Psoas muscle (tissue), 8 donors: ENCODE results near the gene TOPBP1. TPM values are rescaled to one million over a fixed set of nuclear protein-coding genes. Genes with fewer than 3 reads are reported as not detected.

ENCODE experiments used
- ATAC-seq, 4 donors: fragments of 200-7000 bp; cut with Tn5 transposase; one replicate each; pipeline ENCODE4 v1.9.1; 2020; ENCODE audit warnings: moderate library complexity in 3 of 4, mild to moderate bottlenecking in 2 of 4
- DNase-seq, 2 donors: peaks; one replicate each; pipeline ENCODE4 v3.0.0-alpha.2; 2020
- H3K27ac ChIP-seq: fragments of 200-600 bp; one replicate; pipeline ENCODE4 v1.8.0; 2022
- H3K27me3 ChIP-seq, 3 donors: fragments of 200-600 bp in 1 of 3; one replicate each; pipeline versions ENCODE4 v1.6.1 to v1.8.0; 2013 to 2022; ENCODE audit warnings: low read length in 2 of 3, mild to moderate bottlenecking in 2 of 3, moderate library complexity in 1 of 3; ENCODE audit not compliant: insufficient read depth in 3 of 3
- H3K36me3 ChIP-seq, 2 donors: fragments of 200-600 bp in 1 of 2; one replicate each; pipeline versions ENCODE4 v1.6.1 to v1.8.0; 2013 to 2022; ENCODE audit warnings: low read depth in 1 of 2, mild to moderate bottlenecking in 1 of 2, moderate library complexity in 1 of 2; ENCODE audit not compliant: insufficient read depth in 1 of 2
- H3K4me1 ChIP-seq: fragments of 200-600 bp; one replicate; pipeline ENCODE4 v1.8.0; 2022
- H3K4me3 ChIP-seq: fragments of 200-600 bp; one replicate; pipeline ENCODE4 v1.8.0; 2022; ENCODE audit warnings: mild to moderate bottlenecking
- H3K9me3 ChIP-seq: fragments of 200-600 bp; one replicate; pipeline ENCODE4 v1.8.0; 2022
- WGBS, 3 donors: extraction: QIAGEN DNeasy Blood & Tissue Kit; methylation state at CpG; one replicate each; pipeline versions ENCODE4 v1.1.6 to v1.1.7; 2013; 5-methylcytosine and 5-hydroxymethylcytosine counted together
- intact Hi-C, 2 donors: fragments of 100-400 bp; cut with DNase I; formaldehyde crosslinking; loops; one replicate each; pipeline versions ENCODE4 v1.11.0 to v1.14.2; 2022
- polyA plus RNA-seq, 3 donors: library from polyadenylated mRNA; stranded (reverse); fragments of 200-250 nt; gene quantifications; one replicate each; pipeline ENCODE4 v1.2.3, GENCODE V29; 2013
- total RNA-seq, 4 donors: library from RNA; stranded (reverse); fragmentation: NEBNext Ultra II Directional in 2 of 4; extraction: Animal tissue kit (Norgen Biotek cat#: 25700) in 2 of 4; gene quantifications; one replicate each; pipeline versions ENCODE4 v1.2.1 to v1.2.4, GENCODE V29; 2021 to 2023
- TF ChIP-seq, protein P1 (sequence below): fragments of 200-600 bp; IDR thresholded peaks from one replicate; pipeline ENCODE4 v1.8.0; 2022; ENCODE audit warnings: antibody characterized with exemption
- donor health status: healthy with polysubstance abuse.
- donor health status: DM: no; HTN: no; CAD: no; lungs with moderate emphysema.
- donor health status: Bipolar disorder and iron deficiency.
- donor health status: healthy.
- donor health status: DM: yes; HTN: yes; CAD: no.
- donor health status: DM: no; HTN: no; CAD: no.
- donor health status: DM: no; HTN: no; CAD: no.
- donor health status: DM: yes; HTN: yes; CAD: no.

TOPBP1 gene
- total and polyA plus RNA-seq, 7 donors: 5.7 to 10.5 (median 7.4) TPM

DNA sequence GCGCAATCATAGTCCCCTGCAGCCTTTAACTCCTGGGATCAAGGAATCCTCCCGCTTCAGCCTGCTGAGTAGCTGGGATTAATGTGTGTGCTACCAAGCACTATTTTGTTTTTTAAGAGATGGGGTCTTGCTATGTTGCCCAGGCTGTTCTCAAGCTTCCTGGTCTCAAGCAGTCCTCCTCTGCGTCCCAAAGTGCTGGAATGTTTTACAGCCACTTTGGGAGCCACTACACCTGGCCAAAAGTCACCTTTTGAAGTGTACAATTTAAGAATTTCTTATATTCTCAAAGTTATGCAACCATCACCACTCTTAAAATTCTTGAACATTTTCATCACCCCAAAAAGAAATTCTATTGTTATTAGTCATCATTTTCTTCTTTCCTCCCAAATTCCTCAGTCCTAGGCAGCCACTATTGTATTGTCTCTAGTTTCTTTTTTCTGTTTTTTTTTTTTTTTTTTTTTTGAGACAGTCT is 70.4 kb downstream of the TOPBP1 start:
- intact Hi-C loops: no loop called here
- Histone ChIP-seq H3K9me3 (no peaks in the 10 kb centered on the region), H3K4me3 (no peak overlapping the region), H3K27me3 (no peaks in the 10 kb centered on the region), H3K4me1 (no peaks in the 10 kb centered on the region), H3K27ac (no peak overlapping the region), H3K36me3 (peaks cover 7 to 35% of the 10 kb centered on the region in 2 donors)
- ATAC-seq (peak in 2 of 4 donors; percentile 14 to 35), DNase-seq (no peak)
- TF ChIP-seq, protein P1, sequence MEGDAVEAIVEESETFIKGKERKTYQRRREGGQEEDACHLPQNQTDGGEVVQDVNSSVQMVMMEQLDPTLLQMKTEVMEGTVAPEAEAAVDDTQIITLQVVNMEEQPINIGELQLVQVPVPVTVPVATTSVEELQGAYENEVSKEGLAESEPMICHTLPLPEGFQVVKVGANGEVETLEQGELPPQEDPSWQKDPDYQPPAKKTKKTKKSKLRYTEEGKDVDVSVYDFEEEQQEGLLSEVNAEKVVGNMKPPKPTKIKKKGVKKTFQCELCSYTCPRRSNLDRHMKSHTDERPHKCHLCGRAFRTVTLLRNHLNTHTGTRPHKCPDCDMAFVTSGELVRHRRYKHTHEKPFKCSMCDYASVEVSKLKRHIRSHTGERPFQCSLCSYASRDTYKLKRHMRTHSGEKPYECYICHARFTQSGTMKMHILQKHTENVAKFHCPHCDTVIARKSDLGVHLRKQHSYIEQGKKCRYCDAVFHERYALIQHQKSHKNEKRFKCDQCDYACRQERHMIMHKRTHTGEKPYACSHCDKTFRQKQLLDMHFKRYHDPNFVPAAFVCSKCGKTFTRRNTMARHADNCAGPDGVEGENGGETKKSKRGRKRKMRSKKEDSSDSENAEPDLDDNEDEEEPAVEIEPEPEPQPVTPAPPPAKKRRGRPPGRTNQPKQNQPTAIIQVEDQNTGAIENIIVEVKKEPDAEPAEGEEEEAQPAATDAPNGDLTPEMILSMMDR: no peak
- 94 to 97% (median 96%) methylated on average over 3 of the region's 3 CpGs for WGBS, 3 donors

DNA sequence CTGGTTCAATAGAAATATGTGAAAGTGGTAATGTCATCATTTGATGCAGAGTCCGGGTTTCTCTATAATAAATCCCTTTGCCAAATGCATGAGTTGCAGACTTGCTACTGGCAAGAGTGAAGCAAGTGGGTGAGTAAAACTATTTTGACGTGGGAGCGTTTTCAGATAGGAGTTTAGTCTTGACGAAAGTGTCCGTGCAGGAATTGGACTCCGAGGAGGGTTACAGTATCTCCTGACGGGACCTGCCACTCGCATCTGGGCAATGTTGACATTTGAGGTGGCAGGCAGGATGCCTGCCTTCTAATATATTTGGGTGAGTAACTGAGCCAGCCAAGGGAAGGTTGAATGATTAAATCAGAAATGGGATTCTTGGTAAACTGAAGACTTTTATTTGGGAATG is 72.2 kb downstream of the TOPBP1 start:
- Histone ChIP-seq H3K4me1 (no peaks in the 10 kb centered on the region), H3K4me3 (no peak overlapping the region), H3K36me3 (peaks cover 9 to 53% of the 10 kb centered on the region in 2 donors), H3K27me3 (no peaks in the 10 kb centered on the region), H3K27ac (no peak overlapping the region), H3K9me3 (no peaks in the 10 kb centered on the region)
- peak in 2 of 4 donors; percentile 41 to 45 for ATAC-seq
- no peak for DNase-seq
- TF ChIP-seq, protein P1: no peak
- 48 to 77% (median 56%) methylated on average over 8 of the region's 8 CpGs for WGBS, 3 donors
- intact Hi-C loops: no loop called here

DNA sequence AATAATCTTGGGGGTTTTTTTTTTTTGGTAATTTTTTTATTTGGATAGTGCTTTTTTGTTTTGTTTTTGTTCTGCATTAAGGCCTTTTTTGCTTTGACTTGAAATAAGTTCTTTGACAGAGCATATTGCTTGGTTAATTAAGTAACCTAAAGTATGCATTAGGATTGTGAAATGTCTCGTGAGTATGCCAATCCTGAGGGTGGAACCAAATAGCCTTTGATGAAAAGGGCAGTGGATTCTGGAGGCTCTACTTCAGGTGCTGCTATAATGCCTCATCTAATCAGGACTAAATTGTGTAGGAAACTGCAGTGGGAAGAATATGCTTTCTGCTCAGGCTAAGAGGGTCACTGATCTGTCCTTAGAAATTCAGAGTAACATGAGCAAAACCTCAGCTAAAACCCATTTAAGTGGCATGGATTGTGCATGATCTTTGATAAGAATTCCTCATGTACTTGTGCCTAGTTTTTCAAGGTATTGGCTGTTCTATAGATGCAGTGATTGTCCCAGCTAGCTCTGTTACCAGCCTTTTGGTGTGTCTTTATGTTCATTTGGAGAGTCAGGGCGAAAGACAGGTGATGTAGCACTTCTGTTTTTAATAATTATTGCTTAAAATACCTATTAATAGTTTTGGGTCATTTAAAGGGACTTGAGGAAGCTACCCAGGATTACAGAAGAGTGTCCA is 72.8 kb downstream of the TOPBP1 start:
- no peak for ATAC-seq
- Histone ChIP-seq H3K36me3 (peaks cover 9 to 58% of the 10 kb centered on the region in 2 donors), H3K9me3 (no peaks in the 10 kb centered on the region), H3K4me3 (no peak overlapping the region), H3K4me1 (no peaks in the 10 kb centered on the region), H3K27me3 (no peaks in the 10 kb centered on the region), H3K27ac (no peak overlapping the region)
- intact Hi-C loops: no loop called here
- TF ChIP-seq, protein P1: no peak
- 59 to 83% (median 69%) methylated on average over 2 of the region's 2 CpGs for WGBS, 3 donors
- DNase-seq: no peak

DNA sequence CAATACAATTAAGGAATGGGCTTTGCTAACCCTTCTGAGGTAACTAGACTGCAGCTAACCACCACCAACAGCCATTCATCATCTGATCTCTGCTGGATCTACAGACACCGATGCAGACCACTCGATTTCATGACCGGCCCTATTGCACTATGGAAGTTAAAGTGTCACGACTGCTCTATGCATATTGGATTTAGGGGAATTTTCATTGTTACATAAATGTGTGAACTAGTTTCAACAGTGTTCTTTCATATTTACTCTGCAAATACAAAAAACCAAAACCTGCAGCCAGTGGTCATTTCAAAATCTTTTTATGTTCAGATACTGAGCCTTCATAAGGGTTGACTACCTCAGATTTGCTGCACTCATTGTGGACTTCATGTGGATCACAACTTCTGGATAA is 73.7 kb downstream of the TOPBP1 start:
- TF ChIP-seq, protein P1: no peak
- Histone ChIP-seq H3K9me3 (no peaks in the 10 kb centered on the region), H3K4me1 (peaks cover 2% of the 10 kb centered on the region), H3K4me3 (no peak overlapping the region), H3K36me3 (peaks cover 12 to 67% of the 10 kb centered on the region in 2 donors), H3K27me3 (no peaks in the 10 kb centered on the region), H3K27ac (no peak overlapping the region)
- no peak for ATAC-seq
- WGBS, 3 donors: 91 to 94% (median 92%) methylated on average over 4 of the region's 4 CpGs
- intact Hi-C loops: no loop called here
- no peak for DNase-seq

DNA sequence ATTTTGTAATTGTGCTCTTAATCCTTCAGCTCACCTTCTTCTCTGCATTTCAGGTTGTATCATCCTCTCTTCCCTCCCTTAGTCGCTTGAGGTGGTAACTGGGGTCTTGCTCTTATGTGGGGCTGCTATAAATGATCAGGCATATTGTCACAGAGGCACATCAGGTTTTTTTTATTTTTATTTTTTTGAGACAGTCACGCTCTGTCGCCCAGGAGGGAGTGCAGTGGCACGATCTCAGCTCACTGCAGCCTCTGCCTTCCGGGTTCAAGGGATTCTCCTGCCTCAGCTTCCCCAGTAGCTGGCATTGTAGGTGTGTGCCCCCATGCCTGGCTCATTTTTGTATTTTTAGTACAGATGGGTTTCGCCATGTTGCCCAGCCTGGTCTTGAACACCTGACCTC is 78.3 kb downstream of the TOPBP1 start:
- peaks cover 18 to 100% of the 10 kb centered on the region in 2 donors for H3K36me3 ChIP-seq
- TF ChIP-seq, protein P1: no peak
- WGBS, 3 donors: 90 to 94% (median 92%) methylated on average over 6 of the region's 6 CpGs
- H3K27me3 ChIP-seq: no peaks in the 10 kb centered on the region
- H3K4me3 ChIP-seq: no peak overlapping the region
- no peak overlapping the region for H3K27ac ChIP-seq
- no peak for DNase-seq
- no peak for ATAC-seq
- intact Hi-C loops: no loop called here
- H3K4me1 ChIP-seq: peaks cover 15% of the 10 kb centered on the region
- no peaks in the 10 kb centered on the region for H3K9me3 ChIP-seq
